ENCODE results near the gene KANK4.

KANK4 gene

DNA sequence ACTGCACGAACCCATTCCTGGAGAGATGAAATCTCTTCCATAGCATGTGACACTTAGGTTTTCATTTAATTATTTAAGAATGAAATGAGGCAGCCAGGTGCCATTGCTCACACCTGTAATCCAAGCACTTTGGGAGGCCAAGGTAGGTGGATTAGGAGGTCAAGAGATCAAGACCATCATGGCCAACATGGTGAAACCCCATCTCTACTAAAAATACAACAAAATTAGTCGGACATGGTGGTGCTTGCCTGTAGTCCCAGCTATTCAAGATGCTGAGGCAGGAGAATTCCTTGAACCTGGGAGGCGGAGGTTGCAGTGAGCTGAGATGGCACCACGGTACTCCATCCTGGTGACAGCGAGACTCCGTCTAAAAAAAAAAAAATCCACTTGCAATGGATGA, 106.8 kb downstream of the KANK4 start:
- TF ChIP-seq, protein P1, sequence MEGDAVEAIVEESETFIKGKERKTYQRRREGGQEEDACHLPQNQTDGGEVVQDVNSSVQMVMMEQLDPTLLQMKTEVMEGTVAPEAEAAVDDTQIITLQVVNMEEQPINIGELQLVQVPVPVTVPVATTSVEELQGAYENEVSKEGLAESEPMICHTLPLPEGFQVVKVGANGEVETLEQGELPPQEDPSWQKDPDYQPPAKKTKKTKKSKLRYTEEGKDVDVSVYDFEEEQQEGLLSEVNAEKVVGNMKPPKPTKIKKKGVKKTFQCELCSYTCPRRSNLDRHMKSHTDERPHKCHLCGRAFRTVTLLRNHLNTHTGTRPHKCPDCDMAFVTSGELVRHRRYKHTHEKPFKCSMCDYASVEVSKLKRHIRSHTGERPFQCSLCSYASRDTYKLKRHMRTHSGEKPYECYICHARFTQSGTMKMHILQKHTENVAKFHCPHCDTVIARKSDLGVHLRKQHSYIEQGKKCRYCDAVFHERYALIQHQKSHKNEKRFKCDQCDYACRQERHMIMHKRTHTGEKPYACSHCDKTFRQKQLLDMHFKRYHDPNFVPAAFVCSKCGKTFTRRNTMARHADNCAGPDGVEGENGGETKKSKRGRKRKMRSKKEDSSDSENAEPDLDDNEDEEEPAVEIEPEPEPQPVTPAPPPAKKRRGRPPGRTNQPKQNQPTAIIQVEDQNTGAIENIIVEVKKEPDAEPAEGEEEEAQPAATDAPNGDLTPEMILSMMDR (IDR thresholded peaks at IDR 0.05) = no peak
- H3K27ac ChIP-seq = no peak overlapping the region
- no peak for DNase-seq (ENCODE audit: low spot score)
- no peak overlapping the region for H3K4me3 ChIP-seq

DNA sequence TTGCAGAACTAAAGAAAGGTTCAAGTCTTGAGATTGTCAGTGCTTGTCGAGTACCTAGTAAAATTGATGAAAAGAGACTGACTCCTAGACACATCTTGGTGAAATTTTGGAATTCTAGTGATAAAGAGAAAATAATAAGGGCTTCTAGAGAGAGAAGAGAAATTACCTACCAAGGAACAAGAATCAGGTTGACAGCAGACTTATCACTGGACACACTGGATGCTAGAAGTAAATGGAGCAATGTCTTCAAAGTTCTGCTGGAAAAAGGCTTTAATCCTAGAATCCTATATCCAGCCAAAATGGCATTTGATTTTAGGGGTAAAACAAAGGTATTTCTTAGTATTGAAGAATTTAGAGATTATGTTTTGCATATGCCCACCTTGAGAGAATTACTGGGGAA, 108.3 kb downstream of the KANK4 start:
- Histone ChIP-seq H3K4me3 (no peak overlapping the region), H3K27ac (no peak overlapping the region)
- TF ChIP-seq, protein P1 (IDR thresholded peaks at IDR 0.05) = no peak
- no peak for DNase-seq (ENCODE audit: low spot score)

DNA sequence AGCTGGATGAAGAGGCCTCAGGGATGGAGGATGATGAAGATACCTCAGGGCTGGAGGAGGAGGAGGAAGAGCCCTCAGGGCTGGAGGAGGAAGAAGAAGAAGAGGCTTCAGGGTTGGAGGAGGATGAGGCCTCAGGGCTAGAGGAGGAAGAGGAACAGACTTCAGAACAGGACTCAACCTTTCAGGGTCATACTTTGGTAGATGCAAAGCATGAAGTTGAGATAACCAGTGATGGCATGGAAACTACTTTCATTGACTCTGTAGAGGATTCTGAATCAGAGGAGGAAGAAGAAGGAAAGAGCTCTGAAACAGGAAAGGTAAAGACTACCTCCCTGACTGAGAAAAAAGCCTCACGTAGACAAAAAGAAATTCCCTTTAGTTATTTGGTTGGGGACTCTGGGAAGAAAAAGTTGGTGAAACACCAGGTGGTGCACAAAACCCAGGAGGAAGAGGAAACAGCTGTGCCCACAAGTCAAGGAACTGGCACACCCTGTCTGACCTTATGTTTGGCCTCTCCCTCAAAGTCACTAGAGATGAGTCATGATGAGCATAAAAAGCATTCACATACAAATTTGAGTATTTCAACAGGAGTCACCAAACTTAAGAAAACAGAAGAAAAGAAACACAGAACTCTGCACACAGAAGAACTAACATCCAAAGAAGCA, 109.2 kb downstream of the KANK4 start:
- Histone ChIP-seq H3K4me3 (no peak overlapping the region), H3K27ac (no peak overlapping the region)
- DNase-seq (ENCODE audit: low spot score) = no peak
- TF ChIP-seq, protein P1 (IDR thresholded peaks at IDR 0.05) = no peak

DNA sequence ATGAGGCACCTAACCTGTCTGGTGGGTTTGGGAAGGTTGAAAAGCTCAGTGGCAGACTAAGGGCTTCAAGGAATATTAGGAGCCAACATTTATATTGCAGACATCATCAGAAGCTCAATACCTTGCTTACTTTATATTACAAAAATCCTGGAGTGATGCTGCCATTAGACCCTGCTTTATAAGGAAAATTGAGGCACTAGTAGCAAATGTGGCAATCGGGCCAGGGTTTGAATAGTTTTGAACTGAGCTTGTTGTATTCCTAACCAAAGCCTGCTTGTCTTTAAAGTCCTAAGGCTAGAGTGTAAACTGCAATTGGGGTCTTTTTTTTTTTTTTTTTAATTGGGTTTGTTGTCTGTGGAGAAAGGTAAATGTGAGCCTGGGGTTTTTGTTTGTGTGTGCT, 110.3 kb downstream of the KANK4 start:
- DNase-seq (ENCODE audit: low spot score) = no peak
- Histone ChIP-seq H3K27ac (no peak overlapping the region), H3K4me3 (no peak overlapping the region)
- TF ChIP-seq, protein P1 (IDR thresholded peaks at IDR 0.05) = no peak

DNA sequence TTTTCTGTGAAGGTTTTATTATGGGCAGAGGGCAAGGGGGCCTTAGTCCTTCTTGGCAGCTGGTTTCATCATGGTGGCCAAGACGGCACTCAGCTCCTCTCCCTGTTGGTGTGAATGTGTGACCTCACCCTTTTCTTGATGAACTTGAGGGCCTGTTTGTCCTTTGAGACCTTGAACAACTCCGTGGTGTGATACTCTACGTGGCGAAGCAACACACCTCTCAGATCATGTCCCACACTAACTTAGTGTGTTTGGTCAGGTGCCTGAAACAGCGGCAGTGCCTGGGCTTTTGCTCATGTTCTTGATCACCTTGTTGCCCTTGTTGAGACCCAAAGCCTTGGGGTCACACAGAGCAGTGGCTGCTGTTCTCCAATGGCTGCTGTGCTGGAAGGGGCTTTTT, 111.1 kb downstream of the KANK4 start:
- DNase-seq (ENCODE audit: low spot score) = no peak
- TF ChIP-seq, protein P1 (IDR thresholded peaks at IDR 0.05) = no peak
- Histone ChIP-seq H3K27ac (no peak overlapping the region), H3K4me3 (no peak overlapping the region)

DNA sequence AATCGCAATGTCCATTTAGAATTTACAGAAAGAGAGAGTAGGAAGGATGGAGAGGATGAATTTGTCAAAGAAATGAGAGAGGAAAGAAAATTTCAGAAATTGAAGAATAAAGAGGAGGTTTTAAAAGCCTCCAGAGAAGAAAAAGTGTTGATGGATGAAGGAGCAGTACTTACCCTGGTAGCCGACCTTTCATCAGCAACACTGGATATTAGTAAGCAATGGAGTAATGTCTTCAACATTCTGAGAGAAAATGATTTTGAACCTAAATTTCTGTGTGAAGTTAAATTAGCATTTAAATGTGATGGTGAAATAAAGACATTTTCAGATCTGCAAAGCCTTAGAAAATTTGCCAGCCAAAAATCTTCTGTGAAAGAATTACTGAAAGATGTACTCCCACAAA, 112.0 kb downstream of the KANK4 start:
- TF ChIP-seq, protein P1 (IDR thresholded peaks at IDR 0.05) = no peak
- DNase-seq (ENCODE audit: low spot score) = no peak
- Histone ChIP-seq H3K27ac (no peak overlapping the region), H3K4me3 (no peak overlapping the region)

DNA sequence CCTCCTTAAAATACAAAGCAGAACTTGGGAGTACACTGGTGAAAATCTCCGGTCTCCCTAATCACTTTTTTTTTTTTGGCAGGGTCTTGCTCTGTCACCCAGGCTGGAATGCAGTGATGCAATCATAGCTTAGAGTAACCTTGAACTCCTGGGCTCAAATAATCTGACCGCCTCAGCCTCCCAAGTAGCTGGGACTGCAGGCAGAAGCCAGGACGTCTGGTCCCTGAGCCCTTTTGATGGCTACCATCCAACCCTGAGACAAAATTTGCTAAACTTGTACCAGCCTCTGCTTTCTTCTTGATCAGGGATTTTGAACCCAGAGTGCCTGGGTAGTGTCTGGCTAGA, 120.5 kb downstream of the KANK4 start:
- DNase-seq (ENCODE audit: low spot score) = no peak
- no peak overlapping the region for H3K27ac ChIP-seq
- no peak overlapping the region for H3K4me3 ChIP-seq
- TF ChIP-seq, protein P1 (IDR thresholded peaks at IDR 0.05) = no peak
